HG02763 (cell line): Measurements from ENCODE around the gene EIF2AK2.
A peak's percentile ranks its signal among the peaks of the same experiment; 100 is the strongest.
"Not testable (repeated sequence)": the region's sequence is repeated elsewhere in the genome, so short reads cannot be mapped to it uniquely, and the experiment has no call there.

Experiments
- ATAC-seq: cut with Tn5 transposase; IDR thresholded peaks from one replicate; pipeline ENCODE4 v1.9.1; 2021; ENCODE audit warnings: mild to moderate bottlenecking, moderate library complexity; ENCODE audit not compliant: unreplicated experiment

Gene EIF2AK2

DNA sequence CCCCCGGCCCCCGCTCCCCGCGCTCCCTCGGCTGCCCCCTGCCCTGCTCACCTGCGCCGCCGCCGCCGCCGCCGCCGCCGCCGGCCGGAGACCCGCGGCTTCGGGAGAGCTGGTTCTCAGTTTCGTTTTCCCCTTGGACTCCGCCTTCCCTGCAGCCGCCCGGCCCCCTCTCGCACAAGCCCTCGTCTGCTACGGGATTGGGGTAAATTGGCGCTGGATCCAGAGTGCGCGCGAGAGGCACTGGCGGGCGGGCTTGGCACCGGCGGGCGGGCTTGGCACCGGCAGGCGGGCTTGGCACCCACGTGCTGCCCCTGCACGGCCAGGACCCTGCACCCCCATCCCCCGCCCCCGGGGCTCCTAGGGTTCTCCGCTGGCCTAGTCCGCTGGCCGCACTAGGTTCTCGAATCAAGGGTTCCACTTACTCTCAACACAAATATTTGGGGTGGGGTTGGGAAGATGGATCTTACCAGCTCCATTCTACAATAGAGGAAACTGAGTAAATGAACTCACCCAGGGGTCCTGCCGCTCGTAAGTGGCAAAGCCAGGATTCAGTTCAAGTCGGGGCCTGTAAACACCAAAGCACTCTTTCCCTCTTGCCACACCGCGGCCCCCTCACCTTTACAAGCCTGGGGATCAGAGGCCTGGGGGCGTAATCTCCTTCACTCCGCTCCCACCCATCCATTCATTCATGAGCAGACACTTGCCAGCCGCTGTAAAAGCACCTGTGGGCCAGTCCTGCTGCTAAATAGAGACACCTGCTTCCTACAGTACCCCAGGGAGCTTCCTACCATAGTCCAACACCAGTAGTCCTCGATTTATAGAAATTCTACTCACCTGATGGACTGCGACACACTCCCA, at the start of gene EIF2AK2:
TSS of gene EIF2AK2 (minus strand) at position 124 of the 858 bp plus-strand sequence. CDS start 9,174 bp downstream, outside the sequence.
- peak; percentile 88 for ATAC-seq

DNA sequence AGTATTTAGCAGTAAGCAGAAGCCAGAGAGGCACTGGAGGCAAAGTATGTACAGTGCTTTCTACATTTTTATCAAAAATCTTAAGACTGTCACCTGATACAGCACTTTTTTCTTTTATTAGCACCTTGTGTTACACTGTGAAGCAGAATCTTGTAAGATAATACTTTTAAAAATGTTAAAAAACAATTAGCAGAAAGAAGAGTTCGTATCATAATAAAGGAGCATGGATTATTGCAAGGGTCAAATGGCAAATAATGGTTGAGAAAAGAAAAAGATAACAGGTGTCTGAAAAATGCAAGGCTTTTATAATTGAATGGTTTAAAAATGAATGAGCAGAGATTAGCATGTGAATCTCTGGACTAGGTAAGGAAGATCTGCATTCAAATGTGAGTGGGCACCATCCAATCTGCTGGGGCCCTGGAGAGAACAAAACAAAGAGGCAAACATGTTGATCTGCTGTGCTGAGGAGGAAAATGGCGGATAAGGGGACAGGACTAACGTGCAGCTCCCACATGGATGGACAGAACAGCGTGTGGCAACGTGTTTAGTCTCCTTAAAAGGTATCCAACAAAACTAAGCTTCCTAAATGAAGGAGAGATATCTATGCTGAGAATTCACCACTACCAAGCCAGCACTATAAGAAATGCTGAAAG, 49.0 kb upstream of the EIF2AK2 start:
- ATAC-seq: no peak

DNA sequence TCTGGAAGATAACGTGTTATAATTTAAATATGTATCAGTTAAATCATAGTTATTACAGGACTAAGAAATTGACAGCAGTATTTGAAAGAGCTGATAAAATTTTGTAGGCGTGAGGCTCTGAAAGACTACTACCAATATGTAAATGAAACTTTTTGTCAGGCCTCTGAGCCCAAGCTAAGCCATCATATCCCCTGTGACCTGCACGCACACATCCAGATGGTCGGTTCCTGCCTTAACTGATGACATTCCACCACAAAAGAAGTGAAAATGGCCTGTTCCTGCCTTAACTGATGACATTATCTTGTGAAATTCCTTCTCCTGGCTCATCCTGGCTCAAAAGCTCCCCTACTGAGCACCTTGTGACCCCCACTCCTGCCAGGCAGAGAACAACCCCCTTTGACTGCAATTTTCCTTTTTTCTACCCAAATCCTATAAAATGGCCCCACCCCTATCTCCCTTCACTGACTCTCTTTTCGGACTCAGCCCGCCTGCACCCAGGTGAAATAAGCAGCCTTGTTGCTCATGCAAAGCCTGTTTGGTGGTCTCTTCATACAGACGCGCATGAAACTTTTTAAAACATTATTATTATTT, 48.4 kb upstream of the EIF2AK2 start:
- not testable (repeated sequence) for ATAC-seq

DNA sequence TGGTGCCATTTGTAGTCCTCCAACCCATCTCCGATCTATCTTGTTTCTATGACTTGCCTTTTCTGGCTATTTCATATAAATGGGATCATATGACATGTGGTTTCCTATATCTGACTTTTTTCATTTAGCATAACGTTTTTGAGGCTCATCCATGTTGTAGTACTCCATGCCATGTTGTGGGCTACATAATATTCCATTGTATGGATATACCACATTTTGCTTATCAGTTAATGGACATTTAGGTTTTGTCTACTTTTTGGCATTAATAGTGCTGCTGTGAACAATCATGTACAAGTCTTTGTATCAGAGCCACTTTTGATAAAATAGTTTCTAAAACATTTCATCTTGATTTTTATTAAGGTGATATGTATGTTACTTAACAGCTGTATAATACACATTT, 46.9 kb upstream of the EIF2AK2 start:
- no peak for ATAC-seq

DNA sequence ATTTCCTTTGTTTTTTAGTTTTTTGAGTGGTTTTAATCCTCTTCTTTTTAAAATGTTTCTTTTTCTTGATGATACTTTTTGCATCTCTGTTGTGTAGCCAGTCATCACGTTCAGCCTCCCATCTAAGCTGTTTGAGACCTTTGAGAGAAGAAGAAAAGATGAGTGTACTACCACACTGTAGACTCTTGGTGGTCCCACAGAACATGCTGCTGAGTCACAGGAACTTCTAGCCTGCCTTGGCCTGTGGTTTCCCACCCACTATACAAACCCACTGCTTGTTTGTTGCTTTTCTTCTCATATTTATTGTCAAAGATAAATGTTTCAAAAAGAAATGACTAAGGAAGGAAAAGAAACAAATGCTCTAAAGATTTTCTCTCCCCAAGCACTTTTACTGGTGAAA, 45.0 kb upstream of the EIF2AK2 start:
- ATAC-seq: no peak

DNA sequence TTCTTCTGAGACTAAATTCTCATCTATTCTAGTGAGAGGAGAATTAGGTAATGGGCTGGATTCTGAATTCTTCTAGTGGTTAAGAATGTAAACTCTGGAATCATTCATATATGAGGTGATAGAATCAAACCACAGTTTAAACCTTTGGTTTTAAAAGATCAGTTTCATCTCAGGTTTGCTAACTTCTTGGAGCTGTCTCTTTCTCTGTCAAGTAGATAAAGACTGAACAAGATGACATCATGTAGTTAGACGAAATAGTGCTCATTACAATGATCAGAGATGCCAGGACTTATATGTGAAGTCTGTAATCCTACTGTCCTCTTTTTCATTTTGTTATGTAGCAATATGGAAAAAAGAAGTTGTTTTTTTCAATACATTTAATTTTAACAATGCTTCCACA, 44.4 kb upstream of the EIF2AK2 start:
- ATAC-seq: no peak

DNA sequence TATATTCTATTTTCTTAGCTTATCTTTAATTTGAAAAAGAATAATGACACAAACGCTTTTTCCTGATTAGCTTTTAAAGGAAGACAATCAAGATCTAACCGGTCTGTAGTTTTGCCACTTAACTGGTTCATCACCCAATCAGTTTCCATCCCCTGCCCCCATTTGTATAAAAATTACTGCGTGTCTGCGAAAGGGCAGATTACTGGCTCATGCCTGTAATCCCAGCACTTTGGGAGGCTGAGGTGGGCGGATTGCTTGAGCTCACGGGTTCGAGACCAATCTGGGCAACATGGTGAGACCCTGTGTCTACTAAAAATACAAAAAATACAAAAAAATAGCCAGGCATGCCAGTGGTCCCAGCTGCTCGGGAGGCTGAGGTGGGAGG, 41.9 kb upstream of the EIF2AK2 start:
- ATAC-seq: no peak

DNA sequence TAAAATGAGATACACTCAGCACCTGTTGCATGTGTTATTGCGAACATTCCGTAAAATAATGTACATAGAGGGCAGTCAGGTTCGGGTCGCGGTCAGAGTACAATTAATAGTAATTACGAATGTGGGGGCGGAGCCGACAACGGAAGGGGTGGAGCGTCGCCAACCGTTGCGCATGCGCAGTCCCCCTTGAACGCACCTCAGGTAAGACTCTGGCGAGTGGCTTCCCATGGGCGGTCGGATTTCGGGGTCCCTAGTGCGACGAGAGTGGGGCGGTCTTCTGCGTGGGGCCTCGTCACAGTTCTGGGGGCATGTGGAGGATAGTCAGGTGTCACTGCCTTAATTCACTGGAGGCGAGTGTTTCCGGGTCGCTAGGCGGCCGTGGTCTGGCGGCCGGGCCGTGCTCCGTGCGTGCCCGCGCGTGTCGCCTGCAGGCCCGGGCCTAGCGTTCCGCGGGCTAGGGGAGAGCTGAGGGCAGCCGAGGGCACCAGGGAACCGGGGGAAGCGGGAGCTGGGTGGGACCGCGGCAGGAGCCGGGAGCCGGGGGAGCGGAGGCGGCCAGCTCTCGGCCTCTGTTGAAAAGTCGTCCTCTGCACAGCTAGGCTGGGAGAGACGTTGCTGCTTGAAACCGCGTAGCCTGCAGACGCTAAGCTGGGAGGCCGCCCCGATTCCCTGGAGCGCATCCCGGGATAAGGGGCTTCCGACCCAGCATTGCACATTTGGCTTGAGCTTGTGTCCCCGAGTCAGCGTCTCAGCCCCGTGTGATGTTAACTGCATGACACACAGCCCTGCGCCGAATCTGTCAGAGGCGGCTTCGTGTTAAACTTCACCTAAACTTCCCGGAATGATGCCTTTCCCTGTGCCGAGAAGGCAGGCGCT, 39.8 kb upstream of the EIF2AK2 start, which contains the start of gene CEBPZOS:
TSS of gene CEBPZOS (plus strand) at position 177 of the 876 bp plus-strand sequence. CDS start 3,209 bp downstream, outside the sequence.
- ATAC-seq: peak; percentile 77

DNA sequence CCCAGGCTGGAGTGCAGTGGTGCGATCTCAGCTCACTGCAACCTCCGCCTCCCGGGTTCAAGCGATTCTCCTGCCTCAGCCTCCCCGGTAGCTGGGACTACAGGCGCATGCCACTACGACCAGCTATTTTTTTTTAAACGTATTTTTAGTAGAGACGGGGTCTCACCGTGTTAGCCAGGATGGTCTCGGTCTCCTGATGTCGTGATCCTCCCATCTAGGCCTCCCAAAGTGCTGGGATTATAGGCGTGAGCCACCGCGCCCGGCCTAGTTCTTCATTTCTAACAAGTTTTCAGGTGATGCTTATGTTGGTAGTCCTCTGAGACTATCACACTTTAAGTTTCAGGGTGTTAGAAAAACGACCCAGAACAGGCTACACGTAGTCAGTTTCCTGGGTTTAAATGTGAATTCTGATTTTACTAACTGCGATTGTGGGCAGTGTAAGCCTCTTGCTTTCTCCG, 39.1 kb upstream of the EIF2AK2 start:
- ATAC-seq: not testable (repeated sequence)

DNA sequence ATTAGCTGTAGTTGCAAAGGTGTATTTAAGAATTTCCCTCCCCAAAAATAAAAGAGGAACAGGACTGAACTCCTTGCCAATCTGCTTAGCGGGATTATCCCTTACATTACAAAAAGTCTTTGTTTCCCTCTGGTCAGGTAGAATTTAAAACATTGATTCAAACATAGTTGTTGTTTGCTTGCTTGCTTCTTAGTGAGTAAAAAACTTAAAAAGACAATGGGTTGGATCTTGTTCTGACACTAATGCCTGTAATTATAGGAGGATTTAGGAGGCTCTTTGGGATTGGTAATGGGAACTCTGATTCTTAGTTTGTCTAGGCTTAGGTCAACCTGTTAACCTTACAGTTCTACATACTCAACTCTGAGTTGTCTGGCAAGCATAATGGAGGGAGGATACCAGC, 35.8 kb upstream of the EIF2AK2 start:
- ATAC-seq: no peak

DNA sequence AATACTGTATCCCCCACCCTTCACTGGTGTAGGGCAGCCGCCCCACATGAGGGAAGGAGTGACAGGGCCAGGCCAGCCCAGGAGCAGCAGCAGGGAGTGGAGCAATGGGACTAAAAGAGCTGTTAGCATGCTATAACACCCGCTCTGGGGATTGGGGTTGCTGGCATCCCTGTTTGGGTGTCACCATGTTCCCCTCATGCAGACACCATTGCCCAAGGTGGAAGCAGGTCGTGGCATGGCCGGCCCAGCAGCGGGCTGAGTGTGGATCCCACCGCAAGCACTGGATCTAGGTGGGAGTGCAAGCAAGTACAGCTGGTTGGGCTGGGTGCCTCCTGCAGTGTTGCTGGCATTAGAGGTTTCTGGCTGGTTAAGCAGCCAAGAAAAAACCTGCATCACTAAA, 35.0 kb upstream of the EIF2AK2 start:
- ATAC-seq: no peak

DNA sequence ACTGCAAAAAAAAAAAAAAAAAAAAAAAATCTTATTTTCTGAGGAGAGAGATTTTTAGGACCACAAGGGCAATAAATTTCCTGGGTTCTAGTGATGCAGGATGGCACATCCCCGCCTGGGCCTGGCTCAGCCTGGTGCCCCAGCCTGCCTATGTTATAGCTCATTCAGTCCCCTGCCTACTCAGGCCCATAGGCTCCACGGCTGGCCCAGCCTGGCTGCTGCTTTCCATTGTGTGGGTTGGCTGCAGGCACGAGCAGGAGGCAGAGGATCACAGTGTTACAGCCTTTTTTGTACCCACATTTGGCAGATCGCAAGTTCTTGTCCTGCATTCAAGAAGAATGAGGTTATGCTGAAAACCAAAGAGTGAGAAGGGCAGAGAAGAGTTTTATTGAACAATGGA, 34.5 kb upstream of the EIF2AK2 start:
- no peak for ATAC-seq

DNA sequence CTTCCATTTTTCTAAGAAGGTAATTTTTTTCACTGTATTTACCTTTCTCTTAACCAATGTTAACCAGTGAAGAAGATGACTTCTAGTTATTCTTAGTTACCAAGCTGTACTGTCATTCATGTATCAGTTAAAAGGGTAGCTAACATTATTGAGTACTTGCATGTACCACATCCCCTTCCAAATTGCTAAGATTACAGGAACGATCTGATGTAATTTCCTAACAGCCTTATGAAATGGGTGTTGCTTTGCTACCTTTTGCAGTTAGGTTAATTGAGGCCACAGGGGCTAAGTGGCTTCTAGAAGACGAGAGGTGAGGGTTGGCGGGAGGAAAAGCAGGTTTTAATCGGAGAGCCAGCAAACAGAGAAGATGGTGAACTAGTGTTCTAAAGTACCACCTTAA, 33.5 kb upstream of the EIF2AK2 start:
- ATAC-seq: no peak

DNA sequence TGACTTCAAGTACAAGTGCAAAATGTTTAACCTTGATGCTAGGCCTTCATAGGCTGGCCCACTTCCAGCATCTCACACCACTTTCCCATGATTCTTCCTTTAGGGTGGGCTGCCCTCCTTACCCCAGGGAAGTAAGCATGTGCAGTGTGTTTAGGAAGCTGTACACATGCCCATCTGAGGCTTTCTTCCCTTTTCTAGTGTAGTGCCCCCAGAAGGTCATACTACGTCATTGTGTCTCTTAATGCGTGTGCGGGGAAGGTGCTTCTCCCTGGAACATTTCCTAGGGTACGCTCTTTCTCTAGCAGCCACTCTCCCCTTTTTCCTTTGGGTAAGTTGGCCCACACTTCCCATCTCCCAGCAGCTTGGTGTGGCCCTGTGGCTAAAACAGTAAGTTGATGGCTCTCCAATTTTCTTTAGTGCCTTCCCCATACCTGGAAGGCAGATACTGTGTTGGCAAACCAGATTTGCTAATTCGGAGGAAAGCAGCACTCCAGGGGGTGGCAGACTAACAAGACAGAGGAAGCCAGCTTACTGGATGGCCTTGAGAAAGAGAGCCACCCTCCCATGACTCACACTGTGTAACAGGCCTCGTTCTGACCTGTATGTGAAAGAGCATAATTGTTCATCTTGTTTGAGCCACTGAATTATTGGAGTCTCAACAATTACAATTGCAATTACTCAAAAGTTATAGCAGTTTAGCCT, 32.8 kb upstream of the EIF2AK2 start:
- no peak for ATAC-seq

DNA sequence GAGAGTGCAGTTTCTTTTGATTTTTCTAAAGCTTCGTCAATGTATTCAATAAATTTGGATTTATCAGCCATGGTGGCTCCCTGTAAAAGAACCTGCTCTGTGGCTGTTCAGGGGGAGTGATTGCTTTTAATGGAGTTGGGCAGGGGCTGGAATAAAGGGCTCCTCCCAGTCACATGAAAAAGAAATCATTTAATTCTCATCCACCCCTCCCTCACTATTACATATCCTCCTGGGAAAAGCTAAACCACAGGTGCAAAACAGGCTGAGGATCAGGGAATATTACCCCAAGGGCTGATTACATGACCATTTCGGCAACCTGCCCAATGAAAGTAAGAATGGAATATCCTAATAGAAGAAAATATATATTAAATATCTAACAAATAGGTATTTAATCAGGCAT, 31.8 kb upstream of the EIF2AK2 start, which contains the start of gene SULT6B1:
TSS of gene SULT6B1 (minus strand) at position 101 of the 400 bp plus-strand sequence. CDS start at position 71, 30 bp downstream.
- ATAC-seq: no peak

DNA sequence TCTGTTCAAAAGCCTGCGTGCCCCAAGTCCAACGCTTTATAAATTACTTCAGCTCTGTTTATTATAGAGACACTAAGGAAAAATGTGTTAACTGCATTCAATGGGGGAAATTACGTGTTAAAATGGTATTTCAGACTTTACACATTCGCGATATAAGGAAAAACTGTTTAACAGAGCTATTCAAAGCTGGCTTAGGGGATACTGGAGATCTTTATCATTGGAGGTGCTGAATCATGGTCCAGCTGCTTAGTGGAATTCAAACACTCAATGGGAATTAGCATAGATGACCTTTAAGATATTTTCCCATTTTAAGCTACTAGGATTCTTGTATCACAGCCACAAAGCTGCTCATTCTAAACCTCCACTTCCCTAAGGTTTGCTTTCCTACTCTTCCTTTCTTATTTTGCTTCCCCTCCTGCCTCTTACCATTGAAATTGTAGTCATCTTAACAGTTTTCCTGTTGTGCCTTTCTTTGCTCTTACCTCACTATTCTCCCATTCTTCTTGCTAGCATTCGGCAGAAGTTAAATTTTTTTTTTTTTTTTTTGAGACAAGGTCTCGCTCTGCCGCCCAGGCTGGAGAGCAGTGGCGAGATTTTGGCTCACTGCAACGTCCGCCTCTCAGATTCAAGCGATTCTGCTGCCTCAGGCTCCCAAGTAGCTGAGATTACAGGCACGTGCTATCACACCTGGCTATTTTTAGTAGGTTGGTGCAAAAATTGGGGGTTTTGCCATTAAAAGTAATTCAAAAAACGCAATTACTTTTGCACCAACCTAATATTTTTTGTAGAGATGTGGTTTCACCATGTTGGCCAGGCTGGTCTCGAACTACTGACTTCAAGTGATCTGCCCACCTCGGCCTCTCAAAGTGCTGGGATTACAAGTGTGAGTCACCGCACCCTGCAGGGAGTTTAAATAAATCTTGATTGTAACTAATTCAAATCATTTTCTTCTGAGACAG, 25.2 kb upstream of the EIF2AK2 start:
- ATAC-seq: no peak

DNA sequence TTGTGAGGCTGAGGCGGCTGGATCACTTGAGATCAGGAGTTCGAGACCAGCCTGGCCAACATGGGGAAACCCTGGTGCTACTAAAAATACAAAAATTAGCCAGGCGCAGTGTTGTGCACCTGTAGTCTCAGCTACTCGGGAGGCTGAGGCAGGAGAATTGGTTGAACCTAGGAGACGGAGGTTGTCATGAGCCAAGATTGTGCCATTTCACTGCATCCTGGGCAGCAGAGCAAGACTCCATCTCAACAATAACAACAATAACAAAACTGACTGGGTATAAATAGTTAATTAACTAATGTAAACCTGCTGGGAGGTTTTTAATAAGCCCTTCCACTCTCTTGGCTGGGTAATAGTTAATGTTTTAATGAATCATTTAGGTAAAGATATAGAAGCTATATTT, 23.9 kb upstream of the EIF2AK2 start:
- ATAC-seq: no peak

DNA sequence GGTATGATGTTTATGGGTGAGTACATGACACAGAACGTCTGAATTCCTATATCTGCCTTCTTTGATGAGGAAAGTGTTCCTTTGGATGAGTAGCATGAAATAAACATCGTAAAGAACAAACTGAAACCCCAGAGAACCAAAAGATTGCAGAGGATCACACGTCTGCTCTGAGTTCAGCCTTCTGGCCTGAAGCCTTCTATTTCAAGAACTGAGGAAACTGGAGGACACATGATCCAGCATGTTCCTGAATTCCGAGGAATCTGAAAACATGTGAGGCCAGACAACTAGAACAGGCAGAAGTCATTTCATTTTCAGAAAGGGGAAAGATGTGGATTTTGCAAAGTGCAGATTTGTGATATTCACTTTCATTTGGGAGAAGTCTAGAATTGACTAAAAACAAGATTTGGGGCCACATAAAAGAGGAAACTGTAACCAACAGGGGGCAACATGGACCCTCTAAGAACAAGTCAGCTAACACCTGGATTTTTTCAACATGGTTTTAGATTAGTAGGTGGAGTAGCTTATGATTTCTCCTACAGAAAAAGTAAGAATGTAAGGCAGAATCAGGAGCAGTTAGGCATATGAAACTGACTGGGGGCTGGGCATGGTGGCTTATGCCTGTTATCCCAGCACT, 23.3 kb upstream of the EIF2AK2 start:
- no peak for ATAC-seq
